Measurements from ENCODE around the gene ABCC4.
A peak's percentile ranks its signal among the peaks of the same experiment; 100 is the strongest.
"Not testable (repeated sequence)": the region's sequence is repeated elsewhere in the genome, so short reads cannot be mapped to it uniquely, and the experiment has no call there.

The ABCC4 gene

GRCh38 chr13:95200386-95200957 is 100.8 kb downstream of the ABCC4 start:
- not testable (repeated sequence) for DNase-seq (ENCODE audit: low read depth in 1 of 2, low spot score in 1 of 2)

DNA sequence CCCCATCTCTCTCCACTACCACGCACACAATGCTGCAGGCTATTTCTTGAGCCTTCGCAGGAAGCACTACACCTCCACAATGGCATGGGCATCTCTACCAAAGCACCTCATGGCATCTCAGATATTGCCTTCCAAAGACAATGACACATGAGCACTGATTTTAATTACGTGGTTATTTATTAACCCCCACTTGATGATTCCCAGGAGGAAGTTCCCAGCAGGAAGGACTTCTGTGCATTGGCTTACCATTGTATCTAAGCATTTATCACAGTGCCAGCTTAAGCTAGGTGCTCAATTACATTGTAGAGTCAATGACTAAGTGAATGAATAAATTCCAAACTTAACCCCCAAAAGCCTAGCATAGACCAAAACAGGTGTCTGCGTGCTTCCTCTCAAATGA is 101.4 kb downstream of the ABCC4 start:
- DNase-seq (ENCODE audit: low read depth in 1 of 2, low spot score in 1 of 2), result no peak

DNA sequence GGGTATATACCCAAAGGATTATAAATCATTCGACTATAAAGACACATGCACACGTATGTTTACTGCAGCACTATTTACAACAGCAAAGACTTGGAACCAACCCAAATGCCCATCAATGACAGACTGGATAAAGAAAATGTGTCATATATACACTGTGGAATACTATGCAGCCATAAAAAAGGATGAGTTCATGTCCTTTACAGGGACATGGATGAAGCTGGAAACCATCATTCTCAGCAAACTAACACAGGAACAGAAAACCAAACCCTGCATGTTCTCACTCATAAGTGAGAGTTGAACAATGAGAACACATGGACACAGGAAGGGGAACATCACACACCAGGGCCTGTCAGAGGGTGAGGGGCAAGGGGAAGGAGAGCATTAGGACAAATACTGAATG is 102.6 kb downstream of the ABCC4 start:
- not testable (repeated sequence) for DNase-seq (ENCODE audit: low read depth in 1 of 2, low spot score in 1 of 2)

DNA sequence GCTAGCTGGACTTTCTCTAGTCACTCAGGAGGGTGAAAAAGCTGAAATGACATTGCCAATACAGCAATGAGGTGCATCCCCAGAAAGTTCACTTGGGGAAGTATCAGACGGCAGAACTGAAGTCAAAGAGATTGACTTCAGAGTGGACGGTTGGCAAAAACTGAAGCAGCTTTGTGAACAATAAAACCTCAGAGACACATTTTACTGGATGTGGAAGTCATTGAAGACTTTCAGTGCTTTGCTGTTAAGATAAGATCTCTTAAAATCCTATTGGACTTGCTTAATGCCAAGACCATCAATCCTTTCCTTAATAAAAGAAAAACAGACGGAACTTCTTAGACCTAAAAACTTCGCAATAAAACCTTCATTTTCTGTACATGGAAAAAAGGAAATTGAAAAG is 103.7 kb downstream of the ABCC4 start:
- DNase-seq (ENCODE audit: low read depth in 1 of 2, low spot score in 1 of 2), result no peak

GRCh38 chr13:95195146-95195545 is 106.1 kb downstream of the ABCC4 start:
- DNase-seq (ENCODE audit: low read depth in 1 of 2, low spot score in 1 of 2), result no peak

DNA sequence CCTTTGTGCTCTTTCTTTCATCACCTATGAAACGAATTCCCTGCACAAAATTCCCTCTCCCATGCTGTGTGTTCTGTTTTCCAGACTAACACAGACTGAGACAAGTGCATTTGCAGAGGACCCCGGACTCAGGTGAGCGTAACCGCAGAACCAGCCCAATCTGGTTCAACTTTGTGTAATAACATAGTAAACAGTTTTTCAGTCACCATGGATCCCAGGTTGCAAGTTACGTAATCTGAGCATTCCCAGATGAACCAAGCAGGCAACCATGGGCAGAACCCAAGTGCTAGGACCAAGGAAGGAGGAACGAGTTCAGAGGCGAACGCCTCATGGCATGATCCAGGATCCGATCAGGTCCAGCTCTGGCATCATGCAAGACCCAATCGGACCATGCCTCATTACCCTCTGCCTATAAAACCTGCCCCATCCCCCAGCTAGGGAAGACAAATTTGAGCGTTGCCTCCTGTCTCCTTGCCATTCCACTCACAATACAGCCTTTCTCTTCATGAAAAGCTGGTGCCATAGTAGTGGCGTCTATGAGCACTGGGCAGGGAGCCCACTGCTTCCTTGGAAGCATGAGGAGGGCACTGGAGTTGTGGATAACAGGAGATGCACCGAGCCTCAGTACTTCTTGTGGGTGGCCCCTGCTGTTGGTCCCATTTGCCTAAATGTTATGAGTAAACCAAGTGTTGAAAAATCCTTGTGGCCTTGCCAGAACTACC is 107.6 kb downstream of the ABCC4 start:
- DNase-seq (ENCODE audit: low read depth in 1 of 2, low spot score in 1 of 2), result no peak

GRCh38 chr13:95192998-95193397 is 108.3 kb downstream of the ABCC4 start:
- no peak for DNase-seq (ENCODE audit: low read depth in 1 of 2, low spot score in 1 of 2)

DNA sequence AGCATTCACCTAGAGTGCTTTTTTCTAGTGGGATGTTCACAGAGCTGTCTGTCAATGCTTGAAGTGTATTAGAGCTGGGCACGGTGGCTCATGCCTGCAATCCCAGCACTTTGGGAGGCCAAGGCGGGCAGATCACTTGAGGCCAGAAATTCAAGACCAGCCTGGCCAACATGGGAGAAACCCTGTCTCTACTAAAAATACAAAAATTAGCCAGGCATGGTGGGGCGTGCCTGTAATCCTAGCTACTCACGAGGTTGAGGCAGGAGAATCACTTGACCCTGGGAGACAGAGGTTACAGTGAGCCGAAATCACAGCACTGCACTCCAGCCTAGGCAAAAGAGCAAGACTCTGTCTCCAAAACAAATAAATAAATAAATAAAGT is 108.7 kb downstream of the ABCC4 start:
- not testable (repeated sequence) for DNase-seq (ENCODE audit: low read depth in 1 of 2, low spot score in 1 of 2)

- peak; percentile 18 to 25 for DNase-seq (ENCODE audit: low read depth in 1 of 2, low spot score in 1 of 2)
Measured at GRCh38 chr13:95191821-95192563, 109.3 kb downstream of the ABCC4 start.

DNA sequence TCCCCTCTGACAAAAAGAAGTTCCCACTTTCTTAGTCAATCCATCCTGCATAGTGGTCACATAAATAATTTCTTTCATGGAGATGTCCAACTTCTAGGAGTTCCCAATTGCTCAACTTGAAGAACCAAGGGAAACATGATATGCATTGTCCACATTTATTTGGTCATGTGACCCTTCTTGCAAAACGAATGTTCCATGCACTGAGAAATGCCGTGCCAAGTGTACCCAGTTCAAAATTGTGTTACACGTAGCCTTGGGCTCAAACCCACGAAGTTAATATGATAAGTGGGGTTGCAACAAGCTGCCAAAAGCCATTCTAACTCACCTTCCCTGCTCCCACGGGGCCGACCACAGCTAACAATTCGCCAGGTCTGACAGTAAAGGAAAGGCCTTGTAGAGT is 113.1 kb downstream of the ABCC4 start:
- DNase-seq (ENCODE audit: low read depth in 1 of 2, low spot score in 1 of 2), result no peak

GRCh38 chr13:95185851-95186250 is 115.4 kb downstream of the ABCC4 start:
- peak in 1 of 2 donors; percentile 17 for DNase-seq (ENCODE audit: low read depth in 1 of 2, low spot score in 1 of 2)

DNA sequence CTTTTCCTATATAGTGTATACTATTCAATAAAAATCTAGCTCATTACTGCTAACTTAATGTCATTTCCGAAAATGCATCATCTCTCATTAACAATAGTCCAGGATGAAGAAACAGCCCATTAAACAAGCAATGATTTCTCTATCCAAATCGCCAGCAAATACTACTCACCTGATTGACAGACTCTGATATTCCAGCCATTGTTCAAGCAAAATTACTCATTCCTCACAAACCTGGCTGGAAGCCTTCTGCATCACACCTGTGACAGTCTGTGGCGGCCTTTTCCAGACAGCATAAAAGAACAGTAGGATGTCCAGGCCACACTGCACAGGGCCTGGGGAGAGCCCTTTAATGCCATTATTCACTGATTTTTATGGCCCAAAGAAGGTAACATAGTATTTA is 115.9 kb downstream of the ABCC4 start:
- no peak for DNase-seq (ENCODE audit: low read depth in 1 of 2, low spot score in 1 of 2)

GRCh38 chr13:95184317-95184716 is 116.9 kb downstream of the ABCC4 start:
- no peak for DNase-seq (ENCODE audit: low read depth in 1 of 2, low spot score in 1 of 2)

GRCh38 chr13:95182570-95183265 is 118.5 kb downstream of the ABCC4 start:
- no peak for DNase-seq (ENCODE audit: low read depth in 1 of 2, low spot score in 1 of 2)

DNA sequence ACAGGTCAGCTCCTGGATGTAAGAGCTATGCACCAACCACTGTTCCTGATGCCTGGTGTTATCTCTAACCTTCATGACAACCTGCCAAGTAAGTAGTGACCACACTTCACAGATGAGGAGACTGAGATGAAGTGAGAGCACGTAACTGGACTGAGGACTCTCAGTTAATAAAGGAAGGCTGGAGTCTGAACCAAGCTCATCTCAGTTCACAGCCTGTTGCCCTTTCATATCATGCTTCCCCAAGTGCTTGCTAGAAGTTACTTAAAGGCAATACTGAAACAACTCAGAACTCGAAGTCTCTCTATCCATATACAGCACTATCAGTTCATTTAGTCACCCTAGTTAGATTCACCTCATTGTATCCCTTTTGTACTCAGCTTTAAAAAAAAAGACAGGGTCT is 119.7 kb downstream of the ABCC4 start:
- DNase-seq (ENCODE audit: low read depth in 1 of 2, low spot score in 1 of 2), result no peak

GRCh38 chr13:95180513-95181245 is 120.6 kb downstream of the ABCC4 start:
- no peak for DNase-seq (ENCODE audit: low read depth in 1 of 2, low spot score in 1 of 2)

DNA sequence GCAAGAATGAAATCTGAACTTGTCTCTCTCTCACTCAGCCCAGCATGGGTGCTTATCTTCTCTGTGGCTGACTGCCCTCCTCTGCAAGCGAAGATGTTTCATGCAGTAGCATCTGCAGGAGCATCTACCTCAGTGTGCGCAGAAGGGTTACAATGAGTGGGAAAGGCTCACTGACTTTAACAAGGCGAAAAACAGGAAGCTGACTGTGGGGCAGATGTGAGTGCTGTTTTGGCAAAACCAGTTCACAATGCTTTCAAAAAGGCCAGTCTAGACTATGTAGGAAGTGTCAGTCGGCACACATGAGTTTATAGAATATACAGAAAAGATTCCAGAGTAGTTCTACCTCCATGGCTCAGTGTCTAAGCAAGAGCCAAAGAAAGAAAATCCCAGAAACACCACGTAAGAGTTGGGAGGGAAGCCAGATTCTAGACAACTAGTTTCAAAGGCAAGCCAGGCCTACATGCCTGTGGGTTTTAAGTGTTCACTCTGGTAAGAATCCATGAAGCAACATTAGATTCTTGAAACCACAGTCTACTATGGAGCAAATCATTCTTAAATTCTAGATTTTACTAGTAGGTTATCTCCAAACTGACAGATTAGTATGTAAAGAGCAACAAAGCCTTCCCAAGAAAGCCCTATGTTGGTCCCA is 124.5 kb downstream of the ABCC4 start:
- DNase-seq (ENCODE audit: low read depth in 1 of 2, low spot score in 1 of 2), result no peak

- no peak for DNase-seq (ENCODE audit: low read depth in 1 of 2, low spot score in 1 of 2)
Measured at GRCh38 chr13:95174517-95174916, 126.7 kb downstream of the ABCC4 start.

- no peak for DNase-seq (ENCODE audit: low read depth in 1 of 2, low spot score in 1 of 2)
Measured at GRCh38 chr13:95168191-95168590, 133.1 kb downstream of the ABCC4 start.

GRCh38 chr13:95167003-95167402 is 134.2 kb downstream of the ABCC4 start:
- not testable (repeated sequence) for DNase-seq (ENCODE audit: low read depth in 1 of 2, low spot score in 1 of 2)

- no peak for DNase-seq (ENCODE audit: low read depth in 1 of 2, low spot score in 1 of 2)
Measured at GRCh38 chr13:95164830-95165229, 136.4 kb downstream of the ABCC4 start.

Measured in activated T-helper 1 cell treated with anti-CD3 and anti-CD28 coated beads, Interleukin-2, amount 50 U/mL, for 16 hours (primary cell).